Uterus (tissue), 2 donors: ENCODE measurements around the gene LCE3E.

ENCODE experiments used
- POLR2A ChIP-seq, 2 donors: fragments of 450-650 bp; IDR thresholded peaks; one replicate each; pipeline ENCODE4 v1.6.1; 2016; ENCODE audit warnings: antibody characterized with exemption in 2 of 2, mild to moderate bottlenecking in 1 of 2, moderate library complexity in 1 of 2
- TF ChIP-seq, protein P1 (sequence below), 4 experiments: fragments of 200-600 bp in 2 of 4; fragments of 450-650 bp in 2 of 4; sonication (generic) in 2 of 4; IDR thresholded peaks; one replicate each; pipeline ENCODE4 v1.5.1; 2016 to 2019; ENCODE audit warnings: antibody characterized with exemption in 4 of 4, mild to moderate bottlenecking in 2 of 4, moderate library complexity in 1 of 4

DNA sequence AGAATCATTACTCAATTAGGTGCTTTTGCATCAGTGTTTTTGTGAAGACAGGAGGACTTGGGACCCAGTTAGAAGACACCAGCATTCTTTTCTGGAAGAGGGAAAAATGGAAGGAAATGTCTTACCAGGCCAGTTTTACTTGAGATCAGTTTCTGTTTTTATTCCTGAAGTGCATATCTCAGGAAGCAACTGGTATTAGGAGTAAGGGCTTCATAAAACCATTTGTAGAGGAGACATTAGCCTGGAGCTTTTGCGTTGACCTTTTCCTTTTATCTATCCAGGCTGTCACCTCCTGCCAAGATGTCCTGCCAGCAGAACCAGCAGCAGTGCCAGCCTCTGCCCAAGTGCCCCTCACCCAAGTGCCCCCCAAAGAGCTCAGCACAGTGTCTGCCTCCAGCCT is 46.9 kb upstream of the LCE3E start, which contains the start of gene LCE3B:
- TF ChIP-seq POLR2A (IDR thresholded peaks at IDR 0.05), result no peak
- TF ChIP-seq, protein P1, sequence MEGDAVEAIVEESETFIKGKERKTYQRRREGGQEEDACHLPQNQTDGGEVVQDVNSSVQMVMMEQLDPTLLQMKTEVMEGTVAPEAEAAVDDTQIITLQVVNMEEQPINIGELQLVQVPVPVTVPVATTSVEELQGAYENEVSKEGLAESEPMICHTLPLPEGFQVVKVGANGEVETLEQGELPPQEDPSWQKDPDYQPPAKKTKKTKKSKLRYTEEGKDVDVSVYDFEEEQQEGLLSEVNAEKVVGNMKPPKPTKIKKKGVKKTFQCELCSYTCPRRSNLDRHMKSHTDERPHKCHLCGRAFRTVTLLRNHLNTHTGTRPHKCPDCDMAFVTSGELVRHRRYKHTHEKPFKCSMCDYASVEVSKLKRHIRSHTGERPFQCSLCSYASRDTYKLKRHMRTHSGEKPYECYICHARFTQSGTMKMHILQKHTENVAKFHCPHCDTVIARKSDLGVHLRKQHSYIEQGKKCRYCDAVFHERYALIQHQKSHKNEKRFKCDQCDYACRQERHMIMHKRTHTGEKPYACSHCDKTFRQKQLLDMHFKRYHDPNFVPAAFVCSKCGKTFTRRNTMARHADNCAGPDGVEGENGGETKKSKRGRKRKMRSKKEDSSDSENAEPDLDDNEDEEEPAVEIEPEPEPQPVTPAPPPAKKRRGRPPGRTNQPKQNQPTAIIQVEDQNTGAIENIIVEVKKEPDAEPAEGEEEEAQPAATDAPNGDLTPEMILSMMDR (IDR thresholded peaks at IDR 0.05), result no peak
